Progenitor cell of endocrine pancreas (in vitro differentiated cells): ENCODE data around the gene MADCAM1. TPM values are rescaled to one million over a fixed set of nuclear protein-coding genes. Genes with fewer than 3 reads are reported as not detected.

Experiments
- DNase-seq: peaks from one replicate; pipeline ENCODE4 v3.0.0; 2021; ENCODE audit warnings: low spot score; ENCODE audit not compliant: unreplicated experiment
- H3K27ac Mint-ChIP-seq: 2 replicates; pipeline ENCODE4 v1.8.0; 2021; ENCODE audit warnings: mild to moderate bottlenecking, moderate library complexity, mixed read lengths
- H3K27me3 Mint-ChIP-seq: 2 replicates; pipeline ENCODE4 v1.8.0; 2021; ENCODE audit warnings: mixed read lengths
- H3K36me3 Mint-ChIP-seq: 2 replicates; pipeline ENCODE4 v1.8.0; 2022; ENCODE audit warnings: mixed read lengths; ENCODE audit not compliant: insufficient read depth
- H3K4me1 Mint-ChIP-seq: 2 replicates; pipeline ENCODE4 v1.8.0; 2021; ENCODE audit warnings: low read depth, mixed read lengths
- H3K4me3 Mint-ChIP-seq: 2 replicates; pipeline ENCODE4 v1.8.0; 2021; ENCODE audit warnings: low read depth, mild to moderate bottlenecking, moderate library complexity, mixed read lengths
- H3K9me3 Mint-ChIP-seq: 2 replicates; pipeline ENCODE4 v1.8.0; 2021; ENCODE audit warnings: low read depth, mixed read lengths
- total RNA-seq: library from RNA; stranded (reverse); gene quantifications from 2 replicates; pipeline ENCODE4 v1.2.1, GENCODE V29; 2021
- TF ChIP-seq, protein P1 (sequence below): fragments of 200-600 bp; sonication (generic); IDR thresholded peaks from one replicate; pipeline ENCODE4 v1.5.0; 2021; ENCODE audit warnings: antibody characterized with exemption, mild to moderate bottlenecking; ENCODE audit not compliant: unreplicated experiment

The MADCAM1 gene
- total RNA-seq, 1 donor from 2014 or later = 0.77 TPM

GRCh38 chr19:488505-489417 is 7.5 kb upstream of the MADCAM1 start:
- peak; percentile 94 for DNase-seq
- no peaks in the 10 kb centered on the region for H3K9me3 Mint-ChIP-seq
- TF ChIP-seq, protein P1, sequence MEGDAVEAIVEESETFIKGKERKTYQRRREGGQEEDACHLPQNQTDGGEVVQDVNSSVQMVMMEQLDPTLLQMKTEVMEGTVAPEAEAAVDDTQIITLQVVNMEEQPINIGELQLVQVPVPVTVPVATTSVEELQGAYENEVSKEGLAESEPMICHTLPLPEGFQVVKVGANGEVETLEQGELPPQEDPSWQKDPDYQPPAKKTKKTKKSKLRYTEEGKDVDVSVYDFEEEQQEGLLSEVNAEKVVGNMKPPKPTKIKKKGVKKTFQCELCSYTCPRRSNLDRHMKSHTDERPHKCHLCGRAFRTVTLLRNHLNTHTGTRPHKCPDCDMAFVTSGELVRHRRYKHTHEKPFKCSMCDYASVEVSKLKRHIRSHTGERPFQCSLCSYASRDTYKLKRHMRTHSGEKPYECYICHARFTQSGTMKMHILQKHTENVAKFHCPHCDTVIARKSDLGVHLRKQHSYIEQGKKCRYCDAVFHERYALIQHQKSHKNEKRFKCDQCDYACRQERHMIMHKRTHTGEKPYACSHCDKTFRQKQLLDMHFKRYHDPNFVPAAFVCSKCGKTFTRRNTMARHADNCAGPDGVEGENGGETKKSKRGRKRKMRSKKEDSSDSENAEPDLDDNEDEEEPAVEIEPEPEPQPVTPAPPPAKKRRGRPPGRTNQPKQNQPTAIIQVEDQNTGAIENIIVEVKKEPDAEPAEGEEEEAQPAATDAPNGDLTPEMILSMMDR = no peak
- H3K4me3 Mint-ChIP-seq = peak overlapping the region; percentile 80
- H3K4me1 Mint-ChIP-seq = peaks cover 17% of the 10 kb centered on the region
- H3K27ac Mint-ChIP-seq = peak overlapping the region; percentile 91
- H3K27me3 Mint-ChIP-seq = peaks cover 4% of the 10 kb centered on the region
- H3K36me3 Mint-ChIP-seq = no peaks in the 10 kb centered on the region

GRCh38 chr19:489418-490196 is 6.7 kb upstream of the MADCAM1 start:
- peaks cover 17% of the 10 kb centered on the region for H3K4me1 Mint-ChIP-seq
- peak overlapping the region; percentile 78 for H3K27ac Mint-ChIP-seq
- H3K4me3 Mint-ChIP-seq = peak overlapping the region; percentile 78
- no peak for DNase-seq
- peaks cover 3% of the 10 kb centered on the region for H3K27me3 Mint-ChIP-seq
- H3K9me3 Mint-ChIP-seq = no peaks in the 10 kb centered on the region
- TF ChIP-seq, protein P1 = no peak
- H3K36me3 Mint-ChIP-seq = no peaks in the 10 kb centered on the region

DNA sequence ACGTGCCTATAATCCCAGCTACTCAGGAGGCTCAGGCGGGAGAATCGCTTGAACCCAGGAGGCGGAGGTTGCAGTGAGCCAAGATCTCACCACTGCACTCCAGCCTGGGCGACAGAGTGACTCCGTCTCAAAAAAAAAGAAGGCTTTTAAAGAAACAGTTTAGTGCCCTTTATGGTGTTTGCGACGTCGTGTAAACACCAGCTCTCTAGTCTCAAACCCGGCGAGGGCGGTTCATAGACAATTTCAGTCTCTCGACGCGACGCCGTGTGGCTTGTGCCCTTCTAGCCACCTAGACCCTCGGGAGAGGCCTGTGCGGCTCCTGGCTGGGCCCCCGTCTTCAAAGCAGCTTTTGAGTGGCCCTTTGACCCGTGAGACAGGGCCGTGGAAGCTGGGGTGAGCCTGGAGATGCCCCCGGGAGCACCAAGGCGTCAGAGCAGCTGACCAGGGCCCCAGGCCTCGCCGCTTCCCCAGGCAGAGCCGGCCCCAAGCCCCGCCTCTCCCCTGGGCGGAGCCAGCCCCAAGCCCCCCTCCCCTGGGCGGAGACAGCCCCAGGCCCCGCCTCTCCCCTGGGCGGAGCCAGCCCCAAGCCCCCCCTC is 5.0 kb upstream of the MADCAM1 start:
- Mint-ChIP-seq H3K9me3 (no peaks in the 10 kb centered on the region), H3K27me3 (peaks cover 10% of the 10 kb centered on the region), H3K4me1 (peaks cover 6% of the 10 kb centered on the region), H3K27ac (no peak overlapping the region), H3K4me3 (no peak overlapping the region), H3K36me3 (no peaks in the 10 kb centered on the region)
- TF ChIP-seq, protein P1 = no peak
- DNase-seq = no peak

DNA sequence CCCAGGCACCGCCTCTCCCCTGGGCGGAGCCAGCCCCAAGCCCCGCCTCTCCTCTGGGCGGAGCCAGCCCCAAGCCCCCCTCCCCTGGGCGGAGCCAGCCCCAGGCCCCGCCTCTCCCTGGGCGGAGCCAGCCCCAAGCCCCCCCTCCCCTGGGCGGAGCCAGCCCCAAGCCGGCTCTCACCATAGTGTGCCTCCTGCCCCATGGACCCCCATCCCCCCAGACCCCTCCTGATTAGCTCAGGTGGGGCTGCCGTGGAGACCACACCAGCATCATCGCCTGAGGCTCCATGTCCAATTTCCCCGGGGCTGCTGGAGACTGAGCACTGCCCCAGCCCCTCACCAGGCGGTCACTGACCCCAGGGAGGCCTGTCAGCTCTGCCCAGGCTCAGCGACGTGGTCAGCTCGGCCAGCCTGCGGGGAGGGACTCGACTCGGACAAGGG is 4.2 kb upstream of the MADCAM1 start:
- peaks cover 5% of the 10 kb centered on the region for H3K4me1 Mint-ChIP-seq
- no peaks in the 10 kb centered on the region for H3K9me3 Mint-ChIP-seq
- no peak for DNase-seq
- TF ChIP-seq, protein P1 = no peak
- H3K27me3 Mint-ChIP-seq = peaks cover 10% of the 10 kb centered on the region
- H3K36me3 Mint-ChIP-seq = no peaks in the 10 kb centered on the region
- H3K4me3 Mint-ChIP-seq = no peak overlapping the region
- H3K27ac Mint-ChIP-seq = no peak overlapping the region
